HG03060 (cell line): Measurements from ENCODE around the gene F10.

ENCODE experiments used
- ATAC-seq: cut with Tn5 transposase; IDR thresholded peaks from one replicate; pipeline ENCODE4 v1.9.1; 2021; ENCODE audit warnings: low read depth, moderate number of reproducible peaks; ENCODE audit not compliant: unreplicated experiment

Gene F10

DNA sequence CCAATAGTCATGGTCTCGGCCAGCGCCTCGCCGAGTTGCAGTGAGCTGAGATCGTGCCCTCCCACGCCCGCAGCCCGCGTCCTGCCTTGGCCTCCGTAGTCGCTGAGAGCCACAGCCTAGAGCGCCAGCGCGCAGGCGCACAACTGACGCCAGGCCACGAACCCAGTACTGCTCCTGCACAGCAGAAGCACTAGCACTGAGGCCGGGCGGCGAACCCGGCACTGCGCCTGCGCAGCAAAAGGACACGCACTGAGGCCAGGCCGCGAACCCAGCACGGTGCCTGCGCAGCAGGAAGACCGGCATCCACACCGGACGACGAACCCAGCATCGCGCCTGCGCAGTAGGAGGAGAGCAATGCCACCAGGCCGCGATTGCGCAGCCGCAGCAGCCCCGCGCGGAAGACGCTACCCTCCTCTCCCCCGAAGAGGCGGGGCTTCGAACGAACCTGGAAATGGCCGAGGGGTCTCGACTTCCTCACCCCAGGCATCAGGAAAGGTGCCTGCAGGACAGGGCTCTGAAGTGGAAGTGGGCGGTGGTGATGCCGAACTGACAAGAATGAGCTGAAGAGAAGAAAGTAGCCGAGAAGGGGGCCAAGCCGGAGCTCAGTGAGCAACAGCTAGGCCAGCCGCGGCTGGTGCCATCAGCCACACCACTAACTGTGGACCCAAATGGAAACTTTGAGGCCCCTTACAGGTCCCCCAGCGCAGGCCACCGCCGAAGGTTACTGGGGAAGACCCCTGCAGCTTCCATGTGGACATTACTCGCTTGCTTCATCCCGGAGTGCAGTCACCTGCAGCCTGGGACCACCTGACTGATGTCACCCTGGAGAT, 7.5 kb downstream of the F10 start:
- no peak for ATAC-seq

DNA sequence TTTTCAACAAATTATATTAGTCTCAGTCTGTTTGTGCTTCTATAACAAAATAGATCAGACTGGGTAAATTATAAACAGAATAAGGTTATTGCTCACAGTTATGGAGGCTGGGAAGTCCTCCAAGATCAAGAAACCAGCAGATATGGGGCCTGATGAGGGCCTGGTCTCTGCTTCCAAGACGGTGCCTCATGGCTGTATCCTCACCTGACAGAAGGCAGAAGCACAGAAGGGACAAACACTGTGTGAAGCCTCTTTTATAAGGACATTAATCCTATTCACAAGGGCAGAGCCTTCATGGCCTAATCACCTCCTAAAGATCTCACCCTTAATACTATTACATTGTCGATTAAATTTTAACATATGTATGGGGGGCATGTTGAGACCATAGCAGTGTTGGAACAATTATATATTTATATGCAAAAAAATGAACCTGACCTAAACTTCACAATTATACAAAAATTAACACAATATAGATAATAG, 12.7 kb downstream of the F10 start:
- no peak for ATAC-seq

DNA sequence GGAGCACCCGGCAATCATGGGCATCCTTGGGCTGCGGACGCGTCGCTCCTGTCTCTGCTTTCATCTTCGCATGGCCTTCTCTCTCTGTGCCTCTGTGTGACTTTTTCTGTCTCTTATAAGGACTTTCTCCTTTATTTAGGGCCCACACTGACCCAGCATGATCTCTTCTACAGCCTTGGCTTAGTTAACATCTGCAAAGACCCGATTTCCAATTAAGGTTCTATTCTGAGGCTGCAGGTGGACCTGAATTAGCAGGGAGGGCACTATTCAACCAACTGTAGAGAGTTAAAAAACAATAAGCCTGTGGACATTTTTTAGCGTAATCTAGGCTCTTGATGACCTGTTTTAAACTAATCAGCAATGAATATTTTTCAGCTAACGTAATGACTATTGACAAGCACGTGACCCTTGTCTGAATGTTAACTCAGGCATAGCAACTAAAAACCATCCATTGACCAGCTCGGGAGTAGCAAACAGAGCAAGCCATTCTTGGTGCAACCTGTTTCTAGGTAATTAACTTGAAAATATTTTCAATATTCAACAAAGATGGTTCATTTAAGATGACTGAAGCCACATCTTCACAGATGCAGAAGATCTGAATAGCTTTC, 15.2 kb downstream of the F10 start:
- ATAC-seq: no peak

DNA sequence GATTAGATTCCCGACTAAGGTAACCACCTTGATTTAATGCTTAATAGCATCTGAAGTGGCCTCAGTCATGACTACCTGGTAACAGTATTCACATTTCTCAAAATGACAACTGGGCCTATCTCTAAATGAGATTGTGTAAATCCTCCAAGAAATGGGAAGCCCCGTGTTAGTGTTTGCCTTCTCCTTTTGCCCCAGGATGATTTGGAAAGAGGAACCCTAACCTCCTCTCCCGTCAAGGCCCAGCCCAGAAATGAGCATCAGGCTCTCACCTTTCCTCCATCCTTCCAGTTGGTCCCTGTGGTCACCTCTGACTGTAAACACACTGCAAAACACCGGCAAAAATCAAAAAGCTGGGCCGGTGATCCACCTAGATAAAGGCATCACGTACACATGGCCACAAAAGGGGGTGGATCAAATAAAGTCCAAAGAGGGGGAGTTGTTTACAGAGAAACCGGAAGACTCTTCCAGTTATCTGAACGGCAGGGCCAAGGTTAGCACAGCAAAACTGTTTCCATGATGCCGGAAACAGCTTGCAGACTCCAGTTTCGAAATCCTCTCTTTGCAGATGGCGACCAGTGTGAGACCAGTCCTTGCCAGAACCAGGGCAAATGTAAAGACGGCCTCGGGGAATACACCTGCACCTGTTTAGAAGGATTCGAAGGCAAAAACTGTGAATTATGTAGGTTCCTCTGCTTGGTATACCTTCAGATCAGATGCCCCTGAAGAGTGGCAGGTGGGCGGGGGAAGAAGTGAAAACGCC, 16.4 kb downstream of the F10 start:
- no peak for ATAC-seq

DNA sequence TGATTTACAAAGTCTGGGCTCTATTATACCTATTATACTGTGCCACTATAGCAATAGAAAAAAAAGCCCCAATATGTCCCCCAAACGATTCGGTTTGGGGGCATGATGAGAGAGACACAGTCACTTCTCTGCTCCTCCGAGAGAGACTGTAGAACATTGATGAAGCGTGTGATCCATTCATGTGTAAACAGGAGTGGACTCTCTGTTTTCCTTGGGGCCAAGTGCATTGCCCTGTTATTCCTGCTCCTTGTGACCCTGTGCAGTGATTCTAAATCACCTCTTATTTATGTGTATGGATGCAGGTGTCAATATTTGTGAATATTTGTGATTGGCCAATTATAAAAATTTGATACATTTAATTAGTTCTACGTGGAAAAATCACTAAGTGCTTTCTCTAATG, 17.0 kb downstream of the F10 start:
- ATAC-seq: no peak

DNA sequence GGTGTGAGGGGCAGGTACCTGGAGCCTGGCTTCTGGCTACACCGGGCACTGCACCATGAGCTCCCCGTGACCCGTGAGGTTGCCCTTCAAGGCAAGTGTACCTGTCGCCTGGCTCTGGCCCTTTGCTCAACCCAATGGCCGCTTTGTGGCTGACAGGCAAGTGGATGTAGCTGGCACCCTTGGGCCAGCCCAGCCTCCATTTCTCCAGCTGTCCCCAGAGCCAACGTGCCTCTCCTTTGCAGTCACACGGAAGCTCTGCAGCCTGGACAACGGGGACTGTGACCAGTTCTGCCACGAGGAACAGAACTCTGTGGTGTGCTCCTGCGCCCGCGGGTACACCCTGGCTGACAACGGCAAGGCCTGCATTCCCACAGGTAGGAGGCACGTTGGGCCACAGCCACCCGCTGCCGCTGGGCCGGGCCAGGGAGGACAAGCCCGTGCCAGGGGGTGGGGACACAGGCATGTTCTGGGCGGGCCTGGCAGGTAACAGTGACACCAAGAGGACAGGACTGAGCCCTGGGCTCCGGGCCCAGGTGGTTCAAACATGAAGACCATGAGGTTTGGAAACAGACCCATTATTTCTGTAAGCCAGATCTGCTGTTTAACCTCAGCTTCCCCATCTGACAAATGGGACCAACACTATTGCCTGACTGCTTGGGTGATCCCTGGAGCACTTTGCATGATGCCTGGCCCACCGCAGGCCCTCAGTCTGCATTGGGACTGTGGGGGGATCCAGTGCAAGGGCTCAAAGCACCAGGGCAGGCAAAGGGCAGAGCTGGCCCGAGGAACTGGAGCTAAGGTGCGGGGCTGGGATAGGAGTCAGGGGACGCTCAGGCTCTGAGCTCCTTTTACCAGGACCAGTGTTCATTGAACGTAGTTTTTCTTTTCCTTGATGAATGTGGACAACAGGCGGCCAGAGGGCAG, 18.3 kb downstream of the F10 start:
- ATAC-seq: no peak

DNA sequence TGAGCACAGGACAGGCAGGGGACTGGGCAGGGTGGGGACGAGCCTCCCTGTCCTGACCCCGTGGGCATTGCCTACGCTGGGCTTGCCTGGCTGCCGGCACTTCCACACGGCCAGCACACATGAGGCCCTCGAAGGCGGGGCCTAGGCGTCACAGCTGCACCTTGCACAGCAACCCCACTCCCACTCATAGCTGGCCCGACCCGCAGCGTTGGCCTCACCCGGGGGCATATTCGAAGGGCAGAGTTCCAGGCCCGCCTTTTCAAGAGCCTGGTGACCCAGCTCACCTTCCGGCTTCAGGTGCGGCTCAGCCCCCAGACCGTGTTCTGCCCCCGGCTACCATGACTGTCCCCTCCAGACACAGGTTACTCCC, 19.0 kb downstream of the F10 start:
- ATAC-seq: no peak

DNA sequence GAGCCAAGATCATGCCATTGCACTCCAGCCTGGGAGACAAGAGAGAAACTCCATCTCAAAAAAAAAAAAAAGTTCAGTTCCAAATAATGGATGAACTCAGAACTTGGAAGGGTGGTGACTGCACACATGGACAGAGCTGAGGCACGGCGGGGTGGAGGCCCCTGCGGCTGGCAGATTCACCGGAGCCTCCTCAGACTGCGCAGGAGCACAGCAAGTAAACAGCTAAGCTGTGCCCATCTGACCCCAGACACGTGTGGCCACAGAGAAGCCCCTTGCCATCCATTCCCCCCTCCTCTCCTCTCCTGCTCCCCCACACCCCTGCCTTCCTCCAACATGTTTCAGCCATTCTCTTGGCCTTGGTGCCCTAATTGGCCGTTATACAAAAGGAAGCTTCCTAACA, 20.3 kb downstream of the F10 start:
- no peak for ATAC-seq

DNA sequence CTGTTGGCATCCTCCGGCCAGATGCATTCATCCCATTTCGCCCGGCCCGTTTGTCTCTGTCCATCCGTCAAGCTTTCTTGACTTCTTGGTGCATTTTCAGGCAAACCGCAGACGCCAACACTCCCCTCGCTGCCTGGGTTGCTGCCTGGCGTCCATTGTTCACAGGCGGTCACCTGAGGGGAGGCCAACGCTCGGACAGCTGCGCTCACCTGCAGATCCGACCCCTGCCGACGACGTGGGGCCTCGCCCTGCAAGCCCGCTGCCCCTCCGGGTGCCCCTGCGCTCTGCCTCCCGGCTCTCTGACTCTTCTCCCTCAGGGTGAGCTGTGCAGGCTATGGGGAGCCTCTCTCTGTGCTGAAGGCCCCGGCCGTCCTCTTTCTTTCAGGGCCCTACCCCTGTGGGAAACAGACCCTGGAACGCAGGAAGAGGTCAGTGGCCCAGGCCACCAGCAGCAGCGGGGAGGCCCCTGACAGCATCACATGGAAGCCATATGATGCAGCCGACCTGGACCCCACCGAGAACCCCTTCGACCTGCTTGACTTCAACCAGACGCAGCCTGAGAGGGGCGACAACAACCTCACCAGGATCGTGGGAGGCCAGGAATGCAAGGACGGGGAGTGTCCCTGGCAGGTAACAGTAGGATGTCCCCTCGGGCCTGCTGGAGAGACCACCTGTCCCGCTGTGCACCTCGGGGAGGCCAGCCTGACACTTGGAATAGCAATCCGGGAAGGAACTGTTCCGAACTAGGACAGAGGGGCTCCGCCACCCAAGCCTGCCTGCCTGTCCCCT, 21.1 kb downstream of the F10 start:
- ATAC-seq: no peak

DNA sequence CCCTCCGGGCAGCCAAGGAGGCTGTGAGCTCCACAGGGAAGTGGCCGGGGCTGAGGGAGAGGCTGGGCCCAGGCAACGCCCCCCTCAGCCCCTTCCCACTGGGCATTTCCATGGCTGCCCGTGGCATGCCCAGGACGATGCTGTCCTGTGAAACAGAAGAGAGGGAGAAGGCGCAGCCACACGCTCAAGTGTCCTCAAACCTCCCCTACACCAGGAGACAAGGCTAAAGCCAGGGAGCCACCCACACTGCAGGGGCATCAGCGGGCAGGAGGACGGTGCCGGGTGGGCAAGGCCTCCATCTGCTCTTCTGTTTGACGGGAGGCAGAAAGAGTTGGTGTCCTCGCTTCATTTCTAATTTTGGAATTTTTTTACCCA, 21.6 kb downstream of the F10 start:
- ATAC-seq: no peak

DNA sequence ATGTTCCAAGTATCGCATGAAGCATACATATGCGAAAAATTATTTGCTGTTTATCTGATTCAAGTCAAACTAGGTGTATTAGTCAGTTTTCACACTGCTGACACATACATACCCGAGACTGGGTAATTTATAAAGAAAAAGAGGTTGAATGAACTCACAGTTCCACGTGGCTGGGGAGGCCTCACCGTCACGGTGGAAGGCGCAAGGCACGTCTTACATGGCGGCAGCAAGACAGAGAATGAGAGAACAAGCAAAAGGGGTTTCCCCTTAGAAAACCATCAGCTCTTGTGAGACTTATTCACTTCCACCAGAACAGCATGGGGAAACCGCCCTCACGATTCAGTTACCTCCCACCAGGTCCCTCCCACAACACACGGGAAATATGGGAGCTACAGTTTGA, 22.9 kb downstream of the F10 start:
- ATAC-seq: no peak

DNA sequence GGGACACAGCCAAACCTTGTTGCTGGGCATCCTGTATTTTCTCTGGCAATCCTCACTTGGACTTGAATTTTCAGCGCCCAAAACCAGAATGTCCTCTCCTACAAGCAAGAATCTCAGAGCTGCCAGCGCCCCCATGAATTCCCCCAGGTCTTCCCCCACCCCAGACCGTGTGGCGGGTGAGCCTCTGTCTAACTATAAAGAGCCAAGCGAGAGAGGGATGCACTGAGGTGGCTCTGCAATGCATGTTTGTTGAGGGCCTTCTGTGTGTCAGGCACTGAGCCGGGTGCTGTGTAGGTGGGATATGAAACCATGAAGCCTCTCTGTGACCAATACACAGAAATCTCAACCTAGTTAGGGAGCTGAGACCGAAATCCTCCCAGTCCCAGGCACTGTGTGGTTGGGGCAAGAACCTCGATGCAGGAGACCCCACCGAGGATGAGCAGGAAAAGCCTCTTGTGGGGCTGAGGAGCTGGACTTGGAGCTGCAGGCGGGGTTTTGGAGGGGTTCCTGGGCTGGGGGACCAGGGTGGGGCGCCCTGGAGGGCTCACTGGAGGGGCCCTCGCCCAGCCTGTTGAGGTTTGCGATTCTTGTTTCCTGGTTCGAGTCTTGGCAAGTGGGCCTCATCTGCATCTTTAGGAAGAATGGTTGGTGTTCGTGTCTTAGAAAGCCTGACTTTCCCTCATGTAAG, 23.5 kb downstream of the F10 start:
- no peak for ATAC-seq

DNA sequence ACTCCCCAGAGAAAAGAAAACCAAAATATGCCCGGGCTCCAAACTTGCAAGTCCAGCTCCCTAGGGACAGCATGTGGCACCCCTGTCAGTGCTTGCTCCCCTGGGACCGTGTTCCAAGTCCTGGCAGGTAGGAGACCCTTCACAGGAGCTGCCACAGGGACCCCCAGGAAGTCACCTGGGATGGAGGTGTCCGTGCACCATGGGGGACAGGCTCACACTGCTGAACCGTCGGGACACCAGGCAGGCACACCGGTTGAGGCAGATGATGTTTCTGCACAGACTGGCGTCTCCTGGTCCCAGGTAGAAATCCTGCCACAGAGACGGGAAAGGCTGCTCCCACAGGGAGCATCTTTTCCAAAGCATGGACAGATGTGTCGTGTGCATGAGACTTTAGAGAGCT, 24.2 kb downstream of the F10 start:
- ATAC-seq: no peak

DNA sequence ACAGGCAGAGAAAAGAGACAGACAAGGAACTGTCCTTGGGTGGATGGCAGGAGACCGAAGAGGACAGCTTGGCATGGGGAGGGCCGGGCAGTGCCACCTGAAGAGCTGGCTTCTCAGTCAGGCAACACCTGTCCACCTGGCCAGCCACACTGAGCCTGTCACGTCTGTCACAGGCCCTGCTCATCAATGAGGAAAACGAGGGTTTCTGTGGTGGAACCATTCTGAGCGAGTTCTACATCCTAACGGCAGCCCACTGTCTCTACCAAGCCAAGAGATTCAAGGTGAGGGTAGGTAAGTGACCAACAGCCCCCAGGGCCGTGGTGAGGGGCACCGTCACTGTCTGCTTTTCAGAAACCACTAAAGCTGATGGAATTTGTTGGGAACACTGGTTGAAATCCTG, 24.6 kb downstream of the F10 start:
- ATAC-seq: no peak

DNA sequence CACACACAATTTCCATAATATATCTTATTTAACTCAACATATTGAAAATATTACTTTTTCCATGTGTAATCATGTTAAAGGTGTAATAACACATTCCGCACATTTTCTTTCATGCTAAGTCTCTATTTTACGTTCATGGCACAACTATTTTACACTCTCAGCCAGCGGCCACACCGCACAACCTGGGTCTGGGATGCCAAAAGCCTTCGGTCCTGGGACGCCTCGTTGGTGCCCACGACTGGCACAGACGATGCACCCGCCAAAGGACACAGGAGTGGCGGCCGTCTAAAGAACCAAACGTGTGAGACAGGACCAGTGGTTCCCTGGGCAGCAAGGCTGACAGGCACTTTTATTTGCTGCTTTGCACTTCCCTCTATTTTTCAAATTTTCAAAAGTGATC, 25.8 kb downstream of the F10 start:
- ATAC-seq: no peak

DNA sequence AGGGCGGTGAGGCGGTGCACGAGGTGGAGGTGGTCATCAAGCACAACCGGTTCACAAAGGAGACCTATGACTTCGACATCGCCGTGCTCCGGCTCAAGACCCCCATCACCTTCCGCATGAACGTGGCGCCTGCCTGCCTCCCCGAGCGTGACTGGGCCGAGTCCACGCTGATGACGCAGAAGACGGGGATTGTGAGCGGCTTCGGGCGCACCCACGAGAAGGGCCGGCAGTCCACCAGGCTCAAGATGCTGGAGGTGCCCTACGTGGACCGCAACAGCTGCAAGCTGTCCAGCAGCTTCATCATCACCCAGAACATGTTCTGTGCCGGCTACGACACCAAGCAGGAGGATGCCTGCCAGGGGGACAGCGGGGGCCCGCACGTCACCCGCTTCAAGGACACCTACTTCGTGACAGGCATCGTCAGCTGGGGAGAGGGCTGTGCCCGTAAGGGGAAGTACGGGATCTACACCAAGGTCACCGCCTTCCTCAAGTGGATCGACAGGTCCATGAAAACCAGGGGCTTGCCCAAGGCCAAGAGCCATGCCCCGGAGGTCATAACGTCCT, 26.4 kb downstream of the F10 start:
- no peak for ATAC-seq

DNA sequence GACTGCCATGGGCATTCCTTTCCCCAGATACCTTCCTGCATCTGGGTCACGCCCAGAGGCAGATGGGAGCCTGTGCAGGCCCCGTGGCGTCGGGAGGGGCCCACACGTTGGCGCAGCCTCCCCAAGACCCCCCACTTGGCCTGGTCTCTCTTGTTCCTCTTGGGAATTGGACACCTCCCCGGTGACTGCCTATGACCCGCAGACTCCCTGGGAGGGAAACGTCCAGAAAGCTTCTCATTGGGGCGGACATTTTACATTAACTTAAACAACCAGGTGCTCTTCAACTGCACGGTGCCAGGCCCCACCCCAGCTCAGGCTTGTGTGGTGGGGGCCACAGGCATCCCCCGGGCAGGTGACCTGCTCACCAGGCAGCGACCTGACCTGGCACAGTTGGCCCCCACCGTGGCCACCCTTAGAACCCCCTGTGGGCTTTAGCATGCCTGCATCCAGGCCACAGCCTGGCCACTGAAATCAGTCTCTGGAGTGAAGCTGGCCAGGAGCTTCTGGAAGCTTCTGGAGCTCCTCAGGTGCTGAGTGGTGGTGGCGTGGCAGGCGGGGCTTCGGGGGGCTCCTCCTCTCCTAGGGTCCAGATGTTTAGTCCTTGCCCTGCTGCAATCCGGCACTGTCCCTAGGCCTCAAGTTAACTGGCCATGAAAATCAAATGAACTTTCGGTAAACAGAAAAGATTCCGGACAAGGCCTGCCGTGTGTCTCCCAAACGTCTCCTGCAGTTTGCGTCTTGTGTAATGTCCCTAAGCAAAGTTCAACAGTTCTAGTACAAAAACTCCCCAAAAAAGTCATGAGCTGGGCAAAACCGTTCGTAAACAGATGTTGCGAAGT, 27.3 kb downstream of the F10 start:
- no peak for ATAC-seq
